GM10266 (cell line): ENCODE results near the gene PRKN.

ENCODE experiments used
- DNase-seq: peaks from one replicate; pipeline ENCODE4 v3.0.0; 2012; ENCODE audit errors: extremely low spot score
- TF ChIP-seq, protein P1 (sequence below): IDR thresholded peaks from 2 replicates; pipeline ENCODE4 v1.5.1; 2012; ENCODE audit warnings: mild to moderate bottlenecking, low read depth; ENCODE audit not compliant: control insufficient read depth, insufficient read depth; ENCODE audit errors: missing control alignments

PRKN gene

GRCh38 chr6:161732594-161732993 is 995.0 kb downstream of the PRKN start:
- DNase-seq, result no peak
- TF ChIP-seq, protein P1, sequence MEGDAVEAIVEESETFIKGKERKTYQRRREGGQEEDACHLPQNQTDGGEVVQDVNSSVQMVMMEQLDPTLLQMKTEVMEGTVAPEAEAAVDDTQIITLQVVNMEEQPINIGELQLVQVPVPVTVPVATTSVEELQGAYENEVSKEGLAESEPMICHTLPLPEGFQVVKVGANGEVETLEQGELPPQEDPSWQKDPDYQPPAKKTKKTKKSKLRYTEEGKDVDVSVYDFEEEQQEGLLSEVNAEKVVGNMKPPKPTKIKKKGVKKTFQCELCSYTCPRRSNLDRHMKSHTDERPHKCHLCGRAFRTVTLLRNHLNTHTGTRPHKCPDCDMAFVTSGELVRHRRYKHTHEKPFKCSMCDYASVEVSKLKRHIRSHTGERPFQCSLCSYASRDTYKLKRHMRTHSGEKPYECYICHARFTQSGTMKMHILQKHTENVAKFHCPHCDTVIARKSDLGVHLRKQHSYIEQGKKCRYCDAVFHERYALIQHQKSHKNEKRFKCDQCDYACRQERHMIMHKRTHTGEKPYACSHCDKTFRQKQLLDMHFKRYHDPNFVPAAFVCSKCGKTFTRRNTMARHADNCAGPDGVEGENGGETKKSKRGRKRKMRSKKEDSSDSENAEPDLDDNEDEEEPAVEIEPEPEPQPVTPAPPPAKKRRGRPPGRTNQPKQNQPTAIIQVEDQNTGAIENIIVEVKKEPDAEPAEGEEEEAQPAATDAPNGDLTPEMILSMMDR, result no peak

- DNase-seq, result no peak
These were observed 1000.3 kb downstream of the PRKN start for GRCh38 chr6:161727083-161727833.

DNA sequence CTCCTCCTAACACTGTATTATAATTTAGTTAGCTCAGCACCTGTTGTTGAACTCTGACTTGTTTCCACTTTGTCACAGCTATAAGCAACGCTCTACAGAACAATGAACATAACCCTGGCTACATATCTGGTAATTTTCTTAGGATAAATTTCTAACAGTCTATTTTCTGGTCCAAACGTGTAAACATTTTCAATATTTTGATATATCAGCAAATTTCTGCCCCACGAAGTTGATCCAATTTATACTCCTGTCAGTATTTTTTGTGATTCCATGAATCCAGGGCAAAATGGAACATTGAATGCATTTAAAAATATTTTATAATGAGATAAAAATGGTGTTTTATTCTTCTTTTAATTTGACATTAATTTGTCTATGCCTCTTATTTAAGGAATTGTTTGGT is 1005.2 kb downstream of the PRKN start:
- TF ChIP-seq, protein P1, result no peak
- no peak for DNase-seq

More at GRCh38 chr6:161727083-161727833, 1000.3 kb downstream of the PRKN start:
- TF ChIP-seq, protein P1, result no peak

DNA sequence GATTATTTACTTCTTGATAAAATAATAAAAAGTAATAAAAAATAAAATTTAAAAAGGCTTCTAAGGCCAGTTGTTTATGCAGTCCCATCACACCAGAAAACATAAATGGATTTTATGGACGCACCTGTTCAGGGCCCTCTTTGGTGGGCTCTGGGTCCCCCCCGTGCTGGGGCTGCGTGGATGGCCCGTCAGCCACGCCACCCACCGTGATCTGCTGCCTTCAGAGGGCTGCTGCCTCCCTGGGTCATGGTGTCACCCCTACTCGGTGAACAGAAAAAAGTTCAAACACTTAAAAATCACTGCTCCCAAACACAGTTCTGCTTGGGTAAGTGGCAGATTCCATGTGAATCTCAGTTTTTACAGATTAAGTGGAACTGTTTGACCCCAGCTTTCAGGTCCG is 1006.1 kb downstream of the PRKN start:
- no peak for DNase-seq
- TF ChIP-seq, protein P1, result no peak

DNA sequence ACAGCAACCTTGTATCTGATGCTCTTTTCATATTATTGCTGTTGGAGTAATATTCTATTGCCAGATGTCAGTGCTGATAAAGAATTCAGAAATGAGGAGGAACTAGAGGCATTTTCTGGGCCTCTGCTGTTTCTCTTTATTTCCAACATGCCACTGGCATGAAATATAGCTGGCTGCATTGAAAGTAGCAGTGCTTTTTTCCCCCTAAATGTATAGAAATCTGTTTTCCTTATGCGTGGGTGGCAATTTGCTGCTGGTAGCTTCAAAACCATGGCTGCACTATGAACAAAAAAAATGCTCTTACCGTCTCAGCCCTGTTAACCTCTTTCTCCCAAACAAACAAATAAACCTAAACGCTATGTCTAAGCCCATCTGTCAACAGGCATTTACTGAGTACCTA is 1011.4 kb downstream of the PRKN start:
- DNase-seq, result no peak
- TF ChIP-seq, protein P1, result no peak

DNA sequence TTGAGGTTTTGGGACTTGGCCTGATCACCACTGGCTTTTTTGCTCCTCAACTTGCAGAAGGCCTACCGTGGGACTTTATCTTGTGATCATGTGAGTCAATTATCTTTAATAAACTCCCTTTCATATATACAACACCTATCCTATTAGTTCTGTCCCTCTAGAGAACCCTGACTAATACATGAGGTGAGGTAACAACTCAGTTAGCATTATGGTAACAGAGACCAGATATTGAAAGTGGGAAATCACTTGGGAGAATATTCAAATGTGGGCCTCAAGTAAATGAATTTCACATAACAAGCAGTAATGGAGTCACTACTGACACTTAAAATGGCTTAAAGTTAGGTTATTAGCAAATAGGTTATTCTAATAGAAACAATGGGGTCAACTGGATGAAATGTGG is 1015.6 kb downstream of the PRKN start:
- DNase-seq, result no peak
- TF ChIP-seq, protein P1, result no peak

- no peak for DNase-seq
- TF ChIP-seq, protein P1, result no peak
These were observed 1016.1 kb downstream of the PRKN start for GRCh38 chr6:161711515-161711914.
